ENCODE measurements around the gene ZBTB39.

DNA sequence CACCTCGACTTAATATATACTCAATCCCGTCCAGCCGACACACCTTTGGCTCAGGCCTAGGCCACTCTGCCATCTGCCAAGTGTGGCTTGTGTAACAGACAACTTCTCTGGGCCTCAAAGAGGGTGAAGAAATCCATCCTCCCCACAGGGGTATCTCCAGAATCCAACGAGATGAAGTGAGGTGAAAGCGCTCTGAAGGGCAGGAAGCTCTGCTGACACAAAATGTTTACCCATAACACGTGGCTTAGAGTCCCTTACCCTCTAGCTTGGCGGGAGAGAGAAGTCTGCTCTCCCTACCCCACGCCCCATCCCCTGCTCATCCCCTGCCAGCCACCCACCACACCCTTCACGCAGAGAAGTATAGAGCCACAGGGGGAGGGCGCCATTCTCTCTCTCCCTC is 13.0 kb downstream of the ZBTB39 start:
- TF ChIP-seq EZH2phosphoT487 (IDR thresholded peaks at IDR 0.05; ENCODE audit: insufficient read depth, low read depth) (no peak), EZH2 (IDR thresholded peaks at IDR 0.05; ENCODE audit: insufficient read depth, poor library complexity, severe bottlenecking) (no peak)

Measured in GM23248 (cell line).